GM19455 (cell line): ENCODE measurements around the gene SOCS7.
"Not testable (repeated sequence)": the region's sequence is repeated elsewhere in the genome, so short reads cannot be mapped to it uniquely, and the experiment has no call there.

Source experiments
- ATAC-seq: cut with Tn5 transposase; IDR thresholded peaks from one replicate; pipeline ENCODE4 v1.9.1; 2021; ENCODE audit not compliant: unreplicated experiment

The SOCS7 gene

GRCh38 chr17:38437313-38437712, 85.7 kb downstream of the SOCS7 start:
- ATAC-seq: not testable (repeated sequence)

- ATAC-seq: no peak
Measured at GRCh38 chr17:38439436-38439835, 87.8 kb downstream of the SOCS7 start.

- no peak for ATAC-seq
Measured at GRCh38 chr17:38440614-38441397, 89.2 kb downstream of the SOCS7 start.

DNA sequence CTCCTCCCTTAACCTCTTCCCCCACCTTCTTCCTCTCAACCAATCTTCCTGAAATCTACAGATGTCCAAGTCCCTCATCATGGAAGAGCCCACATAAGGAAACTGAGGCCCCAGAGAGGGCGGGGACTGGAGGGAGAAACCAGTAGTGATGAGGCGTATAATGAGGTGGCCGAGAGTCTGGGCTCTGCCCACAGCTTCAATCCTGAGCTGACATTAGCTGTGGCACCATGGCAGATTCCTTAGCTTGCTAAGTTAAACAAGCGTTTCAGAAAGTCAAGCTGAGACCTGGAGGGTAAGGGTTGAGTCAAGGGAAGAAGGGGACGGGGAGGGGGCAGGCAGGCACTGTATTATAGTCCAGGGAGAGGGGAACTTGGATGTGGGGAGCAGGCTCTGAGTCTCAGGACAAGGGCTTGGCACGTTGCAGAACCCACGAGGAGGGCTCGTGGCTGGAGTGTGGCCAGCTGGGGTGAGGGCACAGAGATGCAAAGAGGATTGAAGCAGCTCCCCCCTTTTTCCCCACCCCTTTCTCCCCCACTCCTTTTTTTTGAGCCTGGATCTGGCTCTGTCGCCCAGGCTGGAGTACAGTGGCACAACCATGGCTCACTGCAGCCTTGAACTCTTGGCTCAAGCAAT, 89.9 kb downstream of the SOCS7 start:
- ATAC-seq: no peak

- ATAC-seq: no peak
Measured at GRCh38 chr17:38442548-38442947, 90.9 kb downstream of the SOCS7 start.

DNA sequence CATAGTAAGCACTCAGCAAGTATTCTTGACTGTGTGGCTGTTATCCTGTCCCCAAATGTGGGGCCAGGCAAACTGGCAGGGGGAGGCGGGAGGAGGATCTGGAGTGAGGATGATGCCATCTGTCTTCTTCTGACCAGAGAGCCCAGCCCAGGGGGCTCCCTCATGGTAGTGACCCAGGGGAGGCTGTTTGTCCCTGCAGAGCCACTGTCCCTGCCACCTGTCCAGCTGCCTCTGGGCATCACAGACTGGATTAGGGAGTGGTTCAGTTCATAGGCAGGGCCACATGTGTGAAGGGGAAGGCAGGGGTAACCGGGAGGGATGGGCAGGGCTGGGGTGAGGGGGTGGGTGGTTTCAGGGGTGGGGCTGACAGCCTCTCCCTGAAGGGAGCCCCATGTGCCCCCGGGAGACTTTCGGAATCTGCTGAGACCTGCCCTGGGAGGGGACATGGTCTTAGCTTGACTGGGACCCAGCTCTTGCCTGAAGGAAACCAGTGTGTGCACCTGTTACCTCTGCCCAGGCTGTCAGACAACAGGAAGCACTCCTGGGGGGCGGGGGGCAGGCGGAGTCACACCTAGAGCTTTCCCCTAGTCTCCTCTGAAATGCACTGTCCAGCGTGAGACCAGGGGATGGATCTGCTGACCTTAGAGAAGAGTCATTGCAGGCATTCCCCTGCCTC, 91.8 kb downstream of the SOCS7 start:
- no peak for ATAC-seq

DNA sequence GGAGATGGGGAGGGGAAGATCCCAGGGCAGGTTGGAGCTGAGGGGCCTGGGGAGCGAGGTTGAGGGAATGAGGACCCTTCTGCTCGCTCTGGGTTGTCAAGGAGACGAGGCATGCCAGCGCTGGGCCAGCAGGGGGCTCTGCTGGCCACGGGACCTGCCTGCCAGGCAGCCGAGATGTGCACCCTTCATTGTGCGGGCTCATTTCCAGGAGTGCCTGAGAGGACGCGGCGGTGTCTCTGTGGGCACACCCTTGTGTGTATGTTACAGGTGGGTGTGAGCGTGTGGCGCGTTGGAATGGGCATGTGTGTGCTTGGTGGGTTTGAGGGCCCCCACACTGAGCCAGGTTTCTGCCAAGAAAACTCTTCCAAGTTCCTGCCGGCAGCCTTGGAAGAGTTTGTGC, 92.5 kb downstream of the SOCS7 start:
- ATAC-seq: no peak

GRCh38 chr17:38447502-38448085, 96.0 kb downstream of the SOCS7 start:
- no peak for ATAC-seq

DNA sequence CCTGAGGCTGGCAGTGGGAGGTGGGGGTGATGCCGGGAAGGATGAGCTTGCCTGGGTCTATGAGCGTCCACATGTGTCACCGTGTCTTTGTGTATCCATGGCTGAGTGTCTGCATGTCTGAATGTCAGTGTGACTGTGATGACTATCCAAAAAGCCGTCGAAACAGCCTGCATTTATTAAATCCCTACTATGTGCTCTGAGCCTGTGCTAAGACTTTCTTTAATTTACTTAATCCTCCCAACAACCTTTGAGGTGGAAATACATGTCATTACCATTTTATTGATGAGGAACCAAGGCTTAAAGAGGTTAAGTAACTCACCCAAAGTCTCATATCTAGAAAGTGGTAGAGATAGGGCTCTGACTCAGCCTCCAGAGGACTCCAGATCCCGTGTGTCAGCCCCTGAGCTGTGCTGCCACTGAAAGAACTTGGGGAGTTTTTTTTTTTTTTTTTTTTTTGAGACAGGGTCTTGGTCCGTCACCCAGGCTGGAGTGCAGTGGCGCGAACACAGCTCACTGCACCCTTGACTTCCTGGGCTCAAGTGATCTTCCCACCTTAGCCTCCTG, 96.6 kb downstream of the SOCS7 start:
- ATAC-seq: no peak

- no peak for ATAC-seq
Measured at GRCh38 chr17:38449364-38449763, 97.7 kb downstream of the SOCS7 start.

GRCh38 chr17:38450557-38451029, 98.9 kb downstream of the SOCS7 start:
- ATAC-seq: no peak

GRCh38 chr17:38451030-38451839, 99.6 kb downstream of the SOCS7 start:
- ATAC-seq: no peak

DNA sequence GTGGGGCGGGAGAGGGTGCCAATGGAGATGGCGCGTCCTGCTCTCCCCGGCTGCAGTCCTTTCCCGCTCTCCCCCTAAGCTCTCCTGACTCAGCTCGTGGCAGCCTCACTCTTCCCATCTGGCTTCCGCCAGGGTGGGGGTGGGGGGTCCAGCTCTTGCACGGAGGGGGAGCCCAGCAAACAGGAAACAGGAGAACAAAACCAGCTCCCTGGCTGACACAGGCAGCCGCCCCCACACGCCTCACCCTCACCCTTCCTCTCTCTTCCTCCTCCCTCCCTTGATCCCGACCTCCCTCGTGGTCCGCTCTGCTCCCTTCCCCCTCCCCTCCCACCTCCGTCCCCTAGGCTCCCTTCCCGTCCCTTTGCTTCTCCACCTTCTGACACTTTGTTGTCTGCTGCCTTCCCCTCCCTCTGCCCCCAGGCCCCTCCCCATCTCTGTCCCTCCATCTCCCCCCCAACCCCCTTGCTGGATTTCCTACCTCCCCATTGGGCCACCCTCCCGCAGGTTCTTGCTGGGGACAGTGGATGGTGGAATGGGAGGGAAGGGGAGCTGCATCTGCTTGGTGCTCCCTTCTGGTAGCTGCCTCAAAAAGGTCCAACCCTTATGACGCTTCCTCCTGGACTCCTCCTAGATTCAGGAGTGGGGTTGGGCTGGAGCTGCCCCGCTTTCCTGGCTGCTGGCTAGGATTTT, 100.3 kb downstream of the SOCS7 start:
- ATAC-seq: no peak

DNA sequence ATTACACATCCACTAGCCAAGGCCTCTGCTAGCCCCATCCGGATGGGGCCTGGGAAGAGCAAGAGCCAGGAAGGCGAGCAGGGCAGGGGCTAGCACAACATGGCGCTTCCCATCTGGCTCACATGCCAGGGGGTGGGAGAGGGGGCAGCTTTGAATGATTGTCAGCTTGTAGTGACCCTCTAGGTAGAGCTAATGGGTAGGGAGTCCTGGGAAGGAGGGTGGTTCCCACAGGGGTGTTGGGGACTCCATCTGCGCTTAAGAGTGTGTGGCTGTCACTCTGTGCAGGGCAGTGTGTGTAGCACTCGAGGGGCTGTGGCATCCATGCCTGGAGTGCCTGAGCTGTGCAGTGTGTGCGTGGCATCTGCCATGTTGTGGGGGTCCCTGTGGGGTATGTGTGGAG, 101.1 kb downstream of the SOCS7 start:
- no peak for ATAC-seq

DNA sequence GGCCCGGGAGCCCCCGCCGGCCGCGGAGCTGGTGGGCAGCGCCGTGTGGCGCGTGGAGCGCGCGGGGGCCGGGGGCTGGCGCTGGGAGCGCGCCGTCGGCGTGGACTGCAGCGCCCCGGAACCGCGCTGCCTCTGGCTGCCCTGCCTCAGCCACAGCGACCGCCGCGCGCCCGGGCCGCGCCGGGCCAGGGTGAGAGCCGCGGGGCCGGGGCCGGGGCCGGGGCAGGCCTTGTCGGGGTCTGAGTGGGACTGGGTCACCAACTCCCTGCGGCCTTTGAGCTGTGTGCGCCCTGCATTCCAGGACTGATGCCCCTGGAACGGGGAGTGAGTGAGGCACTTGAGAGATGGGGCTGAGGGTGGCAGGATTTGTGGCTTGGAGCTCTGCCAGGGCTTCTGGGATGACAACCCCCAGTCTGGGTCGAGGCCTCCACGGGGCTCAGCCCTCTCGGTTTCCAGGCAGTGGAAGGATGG, 102.3 kb downstream of the SOCS7 start:
- ATAC-seq: no peak

- no peak for ATAC-seq
Measured at GRCh38 chr17:38454532-38454931, 102.9 kb downstream of the SOCS7 start.
